ENCODE data around the gene LYL1. TPM values are rescaled to one million over a fixed set of nuclear protein-coding genes. Genes with fewer than 3 reads are reported as not detected.

The LYL1 gene
- total RNA-seq, 1 experiment from 2014 or later, result 0.63 TPM

GRCh38 chr19:13091400-13092157 lies 11.1 kb downstream of the LYL1 start:
- H3K4me2 ChIP-seq (ENCODE audit: insufficient read depth, insufficient read length, low read length), result no peak overlapping the region

More at GRCh38 chr19:13091400-13092157, 11.1 kb downstream of the LYL1 start:
- Mint-ChIP-seq H3K27me3 (ENCODE audit: low read depth) (peaks cover 63% of the 10 kb centered on the region), H3K27ac (no peak overlapping the region; a peak in 1 of 7 replicates), H3K9me3 (no peaks in the 10 kb centered on the region), H3K36me3 (ENCODE audit: insufficient read depth in 1 of 3, low read depth in 3 of 3) (no peaks in the 10 kb centered on the region), H3K4me1 (peaks cover 27 to 37% of the 10 kb centered on the region in 2 experiments), H3K4me3 (peak overlapping the region; percentile 5 to 57; a peak in 3 of 5 replicates)
- Histone ChIP-seq H2BK120ac (ENCODE audit: low read depth, low read length, poor library complexity, severe bottlenecking) (no peak overlapping the region), H2BK15ac (ENCODE audit: low read depth, low read length) (no peak overlapping the region), H2AFZ (ENCODE audit: low read length) (no peak overlapping the region), H3K9me3 (ENCODE audit: control insufficient read depth, low read depth, low read length) (no peaks in the 10 kb centered on the region), H3K18ac (ENCODE audit: insufficient read length, low read depth, low read length) (no peak overlapping the region), H4K91ac (ENCODE audit: insufficient read length, low read depth, low read length) (no peak overlapping the region), H3K4ac (ENCODE audit: low read depth, low read length) (no peak overlapping the region), H2BK12ac (ENCODE audit: insufficient read length, low read depth, low read length) (no peak overlapping the region), H2AK5ac (ENCODE audit: insufficient read length, low read length) (no peak overlapping the region), H3K27ac (ENCODE audit: insufficient read length, low read depth, low read length) (no peak overlapping the region), H3K14ac (ENCODE audit: insufficient read depth, low read length) (no peak overlapping the region; the same call in 1 of the 2 replicates), H3K23me2 (ENCODE audit: insufficient read length, low read depth, low read length, poor library complexity, severe bottlenecking) (peaks cover 9% of the 10 kb centered on the region), H3K4me1 (ENCODE audit: insufficient read depth, low read length) (0 out of 2 replicates have a peak, but pooled peaks cover 2% of the 10 kb centered on the region), H3K79me2 (ENCODE audit: insufficient read depth, low read length) (no peaks in the 10 kb centered on the region), H3T11ph (ENCODE audit: low read length) (no peak overlapping the region), H3K9ac (ENCODE audit: extremely low read depth, insufficient read length, low read length) (no peak overlapping the region), H2BK20ac (ENCODE audit: low read depth, low read length, poor library complexity, severe bottlenecking) (no peak overlapping the region), H3K27me3 (ENCODE audit: insufficient read depth, low read length) (peaks cover 6% of the 10 kb centered on the region; the same call in 1 of the 2 replicates), H3K56ac (ENCODE audit: insufficient read length, low read depth, low read length) (no peak overlapping the region), H4K8ac (replicated peaks; ENCODE audit: insufficient read length, low read depth, low read length) (no peak overlapping the region), H4K20me1 (ENCODE audit: control insufficient read depth, insufficient read depth, insufficient read length) (no peaks in the 10 kb centered on the region), H3K23ac (ENCODE audit: insufficient read length, low read depth, low read length) (no peak overlapping the region), H4K5ac (ENCODE audit: insufficient read length, low read depth, low read length) (no peak overlapping the region), H3K79me1 (ENCODE audit: insufficient read depth, low read depth, low read length, poor library complexity, severe bottlenecking) (no peaks in the 10 kb centered on the region), H2BK5ac (ENCODE audit: insufficient read length, low read length) (no peak overlapping the region)
- no CpG with 5 or more reads among the region's 25 CpGs for WGBS (ENCODE audit: extremely low coverage, insufficient read length, low lambda C conversion rate)
- TF ChIP-seq CTCF (conservative IDR thresholded peaks at IDR 0.05), result no peak
- DNase-seq, result peak; percentile 59

All from H9 (cell line).